ENCODE data around the gene FAS.

Gene FAS

DNA sequence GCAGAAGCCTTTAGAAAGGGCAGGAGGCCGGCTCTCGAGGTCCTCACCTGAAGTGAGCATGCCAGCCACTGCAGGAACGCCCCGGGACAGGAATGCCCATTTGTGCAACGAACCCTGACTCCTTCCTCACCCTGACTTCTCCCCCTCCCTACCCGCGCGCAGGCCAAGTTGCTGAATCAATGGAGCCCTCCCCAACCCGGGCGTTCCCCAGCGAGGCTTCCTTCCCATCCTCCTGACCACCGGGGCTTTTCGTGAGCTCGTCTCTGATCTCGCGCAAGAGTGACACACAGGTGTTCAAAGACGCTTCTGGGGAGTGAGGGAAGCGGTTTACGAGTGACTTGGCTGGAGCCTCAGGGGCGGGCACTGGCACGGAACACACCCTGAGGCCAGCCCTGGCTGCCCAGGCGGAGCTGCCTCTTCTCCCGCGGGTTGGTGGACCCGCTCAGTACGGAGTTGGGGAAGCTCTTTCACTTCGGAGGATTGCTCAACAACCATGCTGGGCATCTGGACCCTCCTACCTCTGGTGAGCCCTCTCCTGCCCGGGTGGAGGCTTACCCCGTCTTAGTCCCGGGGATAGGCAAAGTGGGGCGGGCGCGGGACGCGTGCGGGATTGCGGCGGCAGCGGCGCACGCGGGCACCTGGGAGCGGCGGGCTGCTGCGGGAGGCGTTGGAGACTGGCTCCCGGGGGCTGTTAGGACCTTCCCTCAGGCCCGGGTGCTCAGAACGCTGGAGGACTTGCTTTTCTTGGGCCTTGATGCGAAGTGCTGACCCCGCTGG, at the start of gene FAS:
FAS (plus strand) TSS at position 415 of the 777 bp plus-strand sequence; CDS start at position 494, 79 bp downstream.
- peak; percentile 82 to 92 for DNase-seq

DNA sequence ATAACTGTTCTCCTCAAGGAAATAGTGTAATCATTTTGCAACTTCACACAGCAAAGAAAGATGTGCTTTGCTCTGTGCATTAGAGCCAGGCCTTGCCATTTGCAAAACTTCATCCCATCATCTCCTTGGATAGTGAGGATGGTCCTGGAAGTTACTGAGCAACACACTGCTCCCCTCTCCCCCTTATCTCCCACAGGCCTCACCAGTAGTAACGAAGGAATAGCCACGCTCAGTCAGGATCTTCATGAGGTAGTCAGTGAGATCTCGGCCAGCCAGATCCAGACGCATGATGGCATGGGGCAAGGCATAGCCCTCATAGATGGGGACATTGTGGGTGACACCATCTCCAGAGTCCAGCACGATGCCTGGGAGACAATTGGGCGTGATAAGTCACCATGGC, 49.6 kb upstream of the FAS start:
- DNase-seq, result no peak

DNA sequence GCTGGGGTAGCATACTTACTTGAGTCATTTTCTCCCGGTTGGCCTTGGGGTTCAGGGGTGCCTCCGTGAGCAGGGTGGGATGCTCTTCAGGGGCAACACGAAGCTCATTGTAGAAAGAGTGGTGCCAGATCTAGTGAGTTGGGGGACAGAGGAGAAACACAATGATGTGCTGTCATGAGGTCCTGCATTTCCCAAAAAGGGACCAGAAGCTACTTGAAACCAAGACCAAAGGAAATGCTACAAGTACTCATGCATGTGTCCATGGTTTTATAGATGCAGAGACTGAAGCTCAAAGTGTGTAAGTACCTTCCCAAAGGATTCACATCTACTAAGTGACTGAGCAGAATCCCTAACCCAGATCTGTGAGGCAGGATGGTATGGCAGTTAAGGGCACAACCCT, 46.8 kb upstream of the FAS start:
- no peak for DNase-seq

DNA sequence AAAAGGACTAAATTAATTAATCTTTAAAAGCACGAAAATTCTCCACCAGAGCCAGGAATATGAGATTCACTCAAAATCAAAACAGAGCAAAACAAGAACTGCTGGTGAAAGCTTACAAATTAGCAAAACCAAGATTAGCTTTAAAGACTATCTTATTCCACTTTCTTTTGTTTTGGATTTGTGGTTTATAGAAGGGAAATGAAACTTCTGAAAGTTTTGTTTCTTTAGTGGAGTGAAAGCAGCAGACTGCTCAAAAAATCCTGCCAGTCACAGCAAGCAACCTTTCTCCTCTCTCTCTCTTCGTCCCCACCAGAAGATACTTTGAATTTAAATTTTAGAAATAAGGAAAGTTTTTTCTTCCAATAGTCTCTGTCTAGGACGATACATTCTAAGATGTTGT, 45.8 kb upstream of the FAS start:
- DNase-seq, result no peak

DNA sequence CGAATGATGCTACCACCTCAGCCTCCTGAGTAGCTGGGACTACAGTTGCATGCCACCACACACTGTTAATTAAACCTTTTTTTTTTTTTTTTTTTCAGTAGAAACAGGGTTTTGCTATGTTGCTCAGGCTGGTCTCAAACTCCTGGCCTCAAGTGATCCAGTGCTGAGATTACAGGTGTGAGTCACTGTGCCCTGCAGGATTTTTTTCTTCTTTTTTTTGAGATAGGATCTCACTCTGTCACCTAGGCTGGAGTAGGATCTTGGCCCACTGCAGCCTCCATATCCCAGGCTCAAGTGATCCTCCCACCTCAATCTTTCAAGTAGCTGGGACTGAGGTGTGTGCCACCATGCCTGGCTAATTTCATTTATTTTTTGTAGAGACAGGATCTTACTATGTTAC, 44.4 kb upstream of the FAS start:
- no peak for DNase-seq

DNA sequence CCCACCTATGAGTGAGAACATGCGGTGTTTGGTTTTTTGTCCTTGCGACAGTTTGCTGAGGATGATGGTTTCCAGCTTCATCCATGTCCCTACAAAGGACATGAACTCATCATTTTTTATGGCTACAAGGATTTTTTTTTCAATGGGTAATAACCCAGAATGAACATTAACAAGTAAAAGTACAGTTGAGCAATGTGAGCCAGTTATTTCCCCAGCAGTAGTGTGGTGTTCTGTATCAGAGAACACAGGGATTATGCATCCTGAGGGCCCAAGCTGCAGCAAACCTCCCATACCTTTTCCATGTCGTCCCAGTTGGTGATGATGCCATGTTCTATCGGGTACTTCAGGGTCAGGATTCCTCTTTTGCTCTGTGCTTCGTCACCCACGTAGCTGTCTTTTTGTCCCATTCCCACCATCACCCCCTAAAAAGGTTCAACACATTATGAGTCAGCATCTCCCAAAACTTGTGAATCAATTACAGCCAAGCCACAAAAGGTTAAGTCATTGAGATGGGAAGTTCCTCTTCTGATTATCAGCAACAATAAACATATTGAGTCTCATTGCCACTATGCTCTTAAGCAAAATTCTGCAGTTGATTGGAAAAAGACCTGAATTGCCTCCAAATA, 43.5 kb upstream of the FAS start:
- DNase-seq, result no peak

DNA sequence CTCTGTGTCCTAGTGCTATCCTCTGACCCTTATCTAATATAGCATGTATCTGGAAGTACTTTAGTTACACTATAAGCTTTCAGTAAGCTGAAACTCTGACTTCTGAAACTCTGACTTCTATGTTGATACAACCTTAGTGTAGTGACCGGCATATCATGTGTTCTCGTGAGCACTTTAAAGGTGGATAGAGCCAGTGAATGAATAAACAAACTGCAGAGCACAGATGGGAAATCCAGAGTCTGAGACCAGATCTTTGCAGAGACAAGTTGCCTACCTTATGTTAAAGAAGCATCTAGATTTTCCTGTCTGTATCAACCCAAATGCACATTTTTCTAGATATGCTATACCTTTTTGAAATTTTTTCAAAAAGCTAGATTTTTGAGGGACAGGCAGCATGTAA, 41.5 kb upstream of the FAS start:
- DNase-seq, result no peak

DNA sequence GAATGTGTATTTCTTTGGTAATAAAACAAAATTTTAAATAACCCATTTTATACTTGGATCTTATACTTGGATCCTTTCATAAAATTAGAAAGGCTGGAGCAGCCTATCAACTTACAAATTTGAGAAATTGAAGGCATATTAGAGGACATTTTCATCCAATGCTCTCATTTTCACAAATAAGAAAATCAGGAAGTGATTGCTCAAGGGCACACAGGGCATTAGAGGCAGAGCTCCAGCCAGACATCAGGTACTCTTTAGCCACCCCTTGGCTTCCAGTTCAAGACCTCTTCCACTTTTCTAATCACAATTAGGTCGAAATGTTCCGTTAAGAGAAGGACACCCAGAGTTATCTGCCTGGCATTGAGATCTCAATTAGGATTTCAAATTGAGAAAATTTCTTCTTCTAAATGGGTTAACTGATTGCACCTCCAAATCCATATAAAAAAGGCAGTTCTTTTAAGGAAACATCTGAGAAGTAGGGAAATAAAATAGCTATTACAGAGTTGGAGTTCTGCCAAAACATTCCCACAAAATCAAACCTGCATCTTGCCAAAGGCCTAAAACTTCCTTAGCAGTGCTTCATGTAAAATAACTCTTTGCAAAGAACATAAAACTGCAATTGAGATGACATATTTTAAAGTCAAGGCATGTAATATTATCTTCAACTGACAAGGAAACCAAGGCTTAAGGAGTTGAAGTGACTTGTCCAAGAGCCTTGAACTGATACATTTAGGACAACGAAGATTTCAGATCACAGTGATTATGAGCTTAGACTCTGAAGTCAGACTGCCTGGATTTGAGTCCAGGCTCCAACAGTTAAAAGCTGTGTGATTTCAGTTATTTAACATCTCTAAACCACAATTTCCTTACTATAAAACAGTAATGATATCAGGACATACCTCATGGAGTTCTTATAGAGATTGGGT, 40.4 kb upstream of the FAS start:
- peak in 1 of 2 experiments; percentile 23 for DNase-seq

DNA sequence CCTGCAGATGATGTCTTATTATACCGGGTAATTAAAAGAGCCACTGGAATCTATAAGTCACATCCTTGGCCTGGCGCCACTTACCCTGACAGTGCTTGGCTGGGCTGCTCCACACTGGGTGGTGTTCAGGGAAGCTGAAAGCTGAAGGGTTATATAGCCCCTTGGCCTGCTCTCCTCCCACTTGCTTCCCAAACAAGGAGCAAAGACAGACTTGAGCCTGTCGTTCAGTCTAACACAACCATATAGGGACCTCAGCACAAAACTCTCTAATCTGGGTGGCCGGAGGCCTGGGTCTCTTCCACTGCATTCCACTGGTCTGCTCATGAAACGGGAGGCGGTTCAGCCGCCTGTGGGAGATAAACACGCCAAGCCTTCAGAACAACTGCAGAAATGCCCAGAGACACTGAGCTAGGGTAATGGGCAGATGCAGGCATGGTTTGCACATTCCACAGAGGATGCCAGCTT, 37.9 kb upstream of the FAS start, which contains the start of gene ACTA2:
ACTA2 (minus strand) TSS at position 127 of the 465 bp plus-strand sequence. CDS start 3,843 bp downstream, outside the sequence.
- no peak for DNase-seq

DNA sequence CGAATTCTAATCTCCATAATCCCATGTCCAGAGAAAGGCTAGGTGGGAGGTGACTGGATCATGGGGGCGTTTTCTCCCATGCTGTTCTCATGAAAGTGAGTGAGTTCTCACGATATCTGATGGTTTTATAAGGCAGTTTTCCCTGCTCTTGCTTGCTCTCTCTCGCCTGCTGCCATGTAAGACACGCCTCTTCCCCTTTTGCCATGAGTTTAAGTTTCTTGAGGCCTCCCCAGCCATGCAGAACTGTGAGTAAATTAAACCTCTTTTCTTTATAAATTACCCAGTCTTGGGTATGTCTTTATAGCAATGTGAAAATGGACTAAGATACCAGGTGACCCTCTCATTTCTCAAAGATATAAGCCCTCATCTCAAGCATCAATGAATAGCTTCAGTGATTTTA, 36.9 kb upstream of the FAS start:
- no peak for DNase-seq

DNA sequence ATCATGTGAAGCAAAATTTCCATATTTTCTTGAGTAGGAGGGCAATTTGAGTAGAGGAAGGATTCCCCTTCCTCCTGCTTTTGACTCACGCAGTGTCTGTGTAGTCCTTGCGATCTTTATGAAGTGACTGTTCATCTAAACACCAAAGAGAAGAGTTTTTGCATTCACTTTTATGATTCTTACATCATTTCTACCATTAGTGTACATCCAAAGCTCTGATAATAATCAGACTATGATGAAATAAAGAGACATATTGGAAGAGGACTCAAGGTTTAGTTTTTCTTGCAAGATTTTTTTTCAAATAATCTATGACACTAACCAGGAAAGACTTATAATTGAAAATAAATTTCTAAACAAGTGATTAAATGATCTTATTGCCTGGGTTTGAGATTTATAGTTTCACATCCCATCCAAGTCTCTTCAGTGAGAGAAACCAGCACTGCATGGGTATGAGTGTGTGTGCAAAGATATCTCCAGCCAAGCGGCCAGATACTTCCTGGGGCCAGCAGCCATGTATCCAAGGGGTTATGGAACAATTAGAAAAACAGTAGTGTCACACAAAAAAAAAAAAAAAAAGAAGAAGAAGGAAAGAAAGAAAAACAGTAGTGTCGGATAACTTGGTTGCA, 36.0 kb upstream of the FAS start:
- no peak for DNase-seq

DNA sequence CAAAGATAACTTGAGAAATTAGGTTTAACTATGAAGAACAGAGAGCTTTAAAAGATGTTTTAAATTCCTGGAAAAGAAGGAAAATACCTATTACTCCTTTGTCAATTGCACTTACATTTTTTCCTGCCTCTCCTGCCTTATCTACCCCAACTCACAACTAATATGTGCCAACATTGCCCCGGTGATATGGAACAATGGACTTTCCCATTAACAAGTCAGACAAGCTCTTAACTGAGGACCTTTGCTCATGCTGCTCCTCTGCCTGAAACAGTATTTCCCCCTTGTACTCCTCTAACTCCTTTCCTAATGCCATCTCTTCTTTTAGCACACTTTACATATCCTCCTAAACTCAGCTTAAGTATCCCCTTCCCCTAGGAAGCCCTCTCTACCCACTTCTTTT, 33.2 kb upstream of the FAS start:
- no peak for DNase-seq

DNA sequence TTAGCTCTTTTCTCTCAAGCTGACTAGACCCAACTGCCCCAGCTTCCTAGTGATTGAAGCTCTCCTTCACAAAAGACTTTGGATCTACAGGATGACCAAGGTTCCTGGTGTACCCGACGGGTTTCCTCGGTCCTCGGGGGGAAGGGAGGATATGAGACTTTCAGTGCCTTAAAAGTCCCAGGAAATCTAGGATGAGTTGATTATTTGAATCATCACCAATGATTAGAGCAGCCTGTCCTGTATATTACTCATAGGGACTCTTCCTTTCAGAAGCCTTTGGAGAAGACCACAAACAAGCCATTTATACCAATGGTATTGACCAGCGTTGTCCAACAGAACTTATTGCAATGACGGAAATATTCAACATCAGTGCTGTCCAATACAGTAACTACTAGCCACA, 31.9 kb upstream of the FAS start:
- DNase-seq, result no peak

DNA sequence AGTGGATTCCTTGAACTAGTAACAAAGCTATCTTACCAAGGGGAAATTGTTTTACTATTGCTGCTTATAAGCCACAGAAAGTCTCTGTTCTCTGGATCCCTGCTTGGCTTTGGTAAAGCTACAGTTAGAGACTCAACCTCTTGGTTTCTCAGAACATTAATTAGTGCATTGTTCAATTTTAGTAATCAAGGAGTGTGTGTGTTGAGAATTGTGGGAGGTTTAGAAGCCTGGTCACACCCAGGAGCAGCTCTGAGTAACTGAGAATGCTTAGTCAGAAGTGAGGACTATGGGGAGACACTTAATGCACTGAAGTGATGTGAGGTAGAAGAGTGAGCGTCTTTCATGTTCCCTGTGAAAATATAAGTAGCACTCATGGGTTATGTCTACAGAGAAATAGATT, 29.8 kb upstream of the FAS start:
- DNase-seq, result no peak

DNA sequence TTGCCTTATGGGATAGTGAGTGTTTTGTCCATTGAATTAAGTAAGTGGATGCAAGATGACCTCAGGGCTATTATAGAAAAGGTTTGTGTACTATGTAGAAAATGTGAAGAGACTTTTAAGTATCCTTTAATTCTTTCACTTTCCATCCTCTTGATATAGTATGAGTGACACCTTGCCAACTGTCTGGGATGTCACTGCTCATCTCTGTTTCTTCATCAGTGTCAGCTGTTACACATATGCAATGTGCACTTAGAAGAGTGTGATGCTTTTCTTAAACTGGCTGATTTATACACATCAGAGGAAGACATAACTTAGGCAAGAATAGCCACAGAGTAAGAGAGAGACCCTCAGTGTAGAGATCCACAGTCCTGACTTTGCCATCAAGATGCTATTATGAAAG, 29.3 kb upstream of the FAS start:
- no peak for DNase-seq

DNA sequence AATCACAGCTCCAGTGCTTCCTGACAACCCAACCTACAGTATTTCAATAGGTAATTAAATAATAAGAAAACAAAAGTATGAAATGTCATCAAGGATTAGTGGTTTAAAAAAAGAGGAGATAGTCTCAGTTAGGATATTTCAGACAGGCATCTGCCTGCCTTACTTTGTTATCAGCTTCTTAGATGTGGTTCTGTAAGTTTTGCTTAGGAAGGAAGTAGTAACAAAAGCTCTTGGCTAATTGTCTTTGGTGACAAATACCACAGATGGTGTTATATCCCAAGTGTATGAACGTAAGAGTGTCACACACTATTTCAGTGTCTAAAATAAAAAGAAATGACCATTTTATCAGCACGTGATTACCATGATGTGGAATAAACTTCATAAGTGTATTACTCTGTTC, 28.3 kb upstream of the FAS start:
- peak in 1 of 2 experiments; percentile 12 for DNase-seq

DNA sequence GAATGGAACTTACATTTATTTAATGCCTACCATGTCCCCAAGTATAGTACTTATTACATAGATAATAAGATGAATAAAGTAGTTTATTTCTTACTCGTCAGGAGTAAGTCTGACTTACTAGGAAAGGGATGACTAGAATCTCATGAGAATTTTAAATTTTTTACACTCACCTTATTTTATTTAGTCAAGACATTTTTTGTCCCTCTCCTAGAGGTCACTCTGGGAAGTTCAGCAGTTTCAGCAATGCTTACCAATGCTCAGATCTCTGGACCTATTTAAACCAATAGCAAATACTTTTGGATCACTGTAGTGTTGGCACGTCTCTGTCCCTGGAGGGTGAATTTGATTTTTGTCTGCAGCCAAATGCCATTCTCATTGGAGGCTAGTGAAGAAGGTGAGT, 27.3 kb upstream of the FAS start:
- DNase-seq, result no peak

DNA sequence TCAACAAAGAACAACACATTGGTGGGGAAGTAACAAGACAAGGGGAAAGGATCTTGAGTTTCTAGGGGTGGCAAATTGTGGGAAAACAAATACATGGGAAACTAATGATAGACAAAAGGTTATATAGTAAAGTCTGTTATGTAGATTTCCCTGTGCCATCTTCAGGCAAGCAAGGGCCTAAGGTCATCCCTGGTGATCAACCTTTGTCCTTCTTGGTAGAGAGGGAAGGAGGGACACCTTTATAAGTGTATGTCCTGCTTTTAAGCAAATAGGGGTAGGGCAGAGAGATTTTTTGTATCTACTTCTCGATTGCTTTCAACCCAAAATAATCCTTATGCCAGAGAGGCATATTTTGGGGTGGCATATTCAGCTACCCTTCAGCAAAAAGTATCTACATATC, 26.2 kb upstream of the FAS start:
- no peak for DNase-seq

DNA sequence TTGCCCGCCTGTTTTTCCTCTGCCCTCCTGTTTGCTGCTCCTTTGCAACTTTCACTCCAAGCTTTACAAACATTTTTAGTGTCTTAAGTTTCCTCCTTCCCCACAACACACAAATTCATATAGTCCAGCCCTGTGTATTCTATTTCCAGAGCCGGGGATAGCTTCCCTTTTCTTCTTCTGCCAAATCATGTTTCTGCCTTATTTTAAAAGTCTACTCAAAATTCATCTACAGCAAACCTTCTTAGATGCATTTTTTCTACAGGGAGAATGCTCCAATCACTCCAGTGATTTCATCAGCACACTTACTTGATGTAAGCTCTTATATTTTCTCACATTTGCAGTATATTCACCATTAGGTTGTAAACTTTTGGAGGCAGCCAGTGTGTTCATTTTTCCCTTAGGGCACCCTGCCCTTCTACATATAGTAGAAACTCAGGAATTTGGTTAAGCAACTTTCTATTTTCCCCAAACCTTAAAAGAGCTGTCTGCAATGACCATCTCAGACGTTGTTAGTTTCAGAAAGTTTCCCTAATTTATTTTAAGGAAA, 25.7 kb upstream of the FAS start:
- DNase-seq, result no peak

DNA sequence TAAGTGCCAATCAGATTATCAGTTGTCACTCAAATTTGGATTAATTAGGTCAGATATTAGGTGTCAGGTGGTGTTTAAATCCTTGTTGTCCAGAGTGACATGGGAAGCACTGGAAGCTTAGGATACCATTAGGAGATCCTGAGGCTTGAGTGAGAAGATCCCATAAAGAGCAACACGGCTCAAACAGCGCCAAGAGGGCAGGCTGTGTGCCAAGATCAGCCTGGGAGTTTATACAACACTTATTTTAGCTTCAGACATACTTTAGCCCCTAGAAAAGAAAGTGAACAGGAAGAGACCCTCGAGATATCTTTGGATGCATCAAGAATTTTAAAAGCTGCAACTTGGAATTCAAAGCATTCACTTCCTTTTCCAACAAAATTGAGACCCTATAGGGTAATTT, 23.8 kb upstream of the FAS start:
- DNase-seq, result no peak

DNA sequence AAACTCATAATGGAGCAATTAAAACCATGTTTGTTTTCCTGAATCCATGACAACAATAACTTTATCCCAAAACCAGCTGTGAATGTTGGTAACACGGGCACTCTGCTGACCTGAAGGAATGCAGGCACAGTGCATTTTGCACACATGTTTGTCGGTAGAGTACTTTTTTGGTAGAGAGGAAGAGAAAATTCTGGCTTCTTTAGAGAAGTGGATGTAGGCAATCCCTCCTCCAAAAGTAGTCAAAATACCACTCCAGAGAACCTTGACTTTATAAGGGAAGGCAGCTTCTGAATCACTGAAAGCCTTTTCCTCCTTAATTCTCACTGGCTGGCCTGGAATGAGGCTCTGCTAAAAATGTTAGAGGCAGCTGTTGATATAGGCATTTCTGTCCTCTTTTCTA, 22.2 kb upstream of the FAS start:
- DNase-seq, result no peak

DNA sequence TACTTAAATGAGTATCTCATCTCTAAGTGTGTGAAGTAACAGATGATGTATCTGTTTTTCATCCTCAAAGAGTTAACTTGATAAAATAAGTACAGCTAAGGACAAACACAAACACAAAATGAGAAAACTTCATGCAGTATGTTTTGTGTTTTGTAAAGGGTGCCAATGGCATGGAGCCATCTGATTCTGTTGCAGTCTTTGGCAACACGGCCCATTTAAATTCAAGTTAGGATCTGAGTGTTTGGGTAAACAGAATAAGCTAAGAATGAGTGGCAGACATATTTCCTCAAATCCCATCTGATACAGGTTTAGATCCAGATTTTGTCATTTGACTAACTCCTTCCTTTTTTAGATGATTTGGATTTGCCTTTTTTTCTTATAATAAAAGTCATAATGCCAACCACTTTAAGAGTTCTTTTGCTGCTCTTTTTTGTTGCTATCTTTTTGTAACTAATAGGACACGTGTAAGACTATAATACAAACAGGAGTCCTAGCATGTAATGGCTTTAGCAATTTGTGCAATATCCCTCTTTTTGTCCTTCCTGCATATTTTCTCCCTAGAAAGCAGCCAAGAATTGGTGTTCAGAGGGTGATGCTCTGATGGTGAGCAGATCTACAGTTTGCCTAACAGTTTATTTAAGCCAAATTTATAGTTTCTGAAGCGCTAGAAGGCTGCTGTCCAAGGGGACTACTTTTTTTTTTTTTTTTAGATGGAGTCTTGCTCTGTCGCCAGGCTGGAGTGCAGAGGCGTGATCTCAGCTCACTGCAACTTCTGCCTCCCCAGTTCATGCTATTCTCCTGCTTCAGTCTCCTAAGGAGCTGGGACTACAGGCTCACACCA, 19.2 kb upstream of the FAS start:
- no peak for DNase-seq
